GM11168 (cell line): Measurements from ENCODE around the gene AFAP1.

Experiments
- in situ Hi-C: fragments of 300-500 bp; cut with MboI; formaldehyde crosslinking; loops from one replicate; pipeline ENCODE4 v1.12.0; 2022; ENCODE audit warnings: low sequenced_read_pairs; ENCODE audit not compliant: unreplicated experiment

Gene AFAP1

GRCh38 chr4:7766086-7766485 lies 173.6 kb downstream of the AFAP1 start:
- in situ Hi-C loops, result no loop called here

DNA sequence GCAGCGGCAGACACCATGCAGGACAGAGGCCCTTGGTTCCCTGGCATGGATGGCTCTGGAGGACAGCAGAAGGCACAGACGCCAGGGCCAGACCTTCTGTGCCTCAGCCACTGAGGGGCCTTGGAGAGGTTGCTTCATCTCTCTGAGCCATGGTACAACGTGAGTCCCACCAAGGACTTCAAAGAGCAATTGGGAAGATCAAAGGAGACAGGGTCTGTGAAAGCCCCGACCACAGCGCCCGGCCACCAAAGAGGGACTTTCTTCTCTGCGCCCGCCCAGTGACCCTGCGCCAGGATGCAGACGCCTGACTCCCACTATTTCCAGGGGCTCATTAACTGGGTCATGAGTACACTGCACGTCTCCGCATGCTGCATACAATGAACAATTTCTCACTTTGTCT lies 174.0 kb downstream of the AFAP1 start:
- in situ Hi-C loops, result no loop called here

DNA sequence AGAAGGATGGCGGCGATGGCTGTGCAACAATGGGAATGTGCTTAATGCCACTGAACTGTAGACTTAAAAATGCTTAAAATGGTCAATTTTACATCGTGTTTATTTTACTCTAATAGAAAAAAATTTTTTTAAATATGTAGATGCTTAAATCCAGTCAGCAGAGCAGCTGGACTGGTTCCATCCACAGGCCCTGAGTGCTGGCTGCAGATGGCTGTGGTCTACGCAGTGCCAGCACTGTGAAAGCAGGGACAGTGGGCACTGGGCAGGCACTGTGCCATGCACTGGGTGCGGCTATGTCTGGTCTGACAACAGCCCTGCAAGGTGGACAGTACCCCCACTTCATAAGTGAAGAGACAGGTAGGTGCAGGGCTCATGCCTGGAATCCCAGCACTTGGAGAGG lies 175.2 kb downstream of the AFAP1 start:
- in situ Hi-C loops, result no loop called here

- in situ Hi-C loops, result no loop called here
Observed at GRCh38 chr4:7763788-7764187, 175.9 kb downstream of the AFAP1 start.

- in situ Hi-C loops, result no loop called here
Observed at GRCh38 chr4:7763106-7763505, 176.6 kb downstream of the AFAP1 start.

DNA sequence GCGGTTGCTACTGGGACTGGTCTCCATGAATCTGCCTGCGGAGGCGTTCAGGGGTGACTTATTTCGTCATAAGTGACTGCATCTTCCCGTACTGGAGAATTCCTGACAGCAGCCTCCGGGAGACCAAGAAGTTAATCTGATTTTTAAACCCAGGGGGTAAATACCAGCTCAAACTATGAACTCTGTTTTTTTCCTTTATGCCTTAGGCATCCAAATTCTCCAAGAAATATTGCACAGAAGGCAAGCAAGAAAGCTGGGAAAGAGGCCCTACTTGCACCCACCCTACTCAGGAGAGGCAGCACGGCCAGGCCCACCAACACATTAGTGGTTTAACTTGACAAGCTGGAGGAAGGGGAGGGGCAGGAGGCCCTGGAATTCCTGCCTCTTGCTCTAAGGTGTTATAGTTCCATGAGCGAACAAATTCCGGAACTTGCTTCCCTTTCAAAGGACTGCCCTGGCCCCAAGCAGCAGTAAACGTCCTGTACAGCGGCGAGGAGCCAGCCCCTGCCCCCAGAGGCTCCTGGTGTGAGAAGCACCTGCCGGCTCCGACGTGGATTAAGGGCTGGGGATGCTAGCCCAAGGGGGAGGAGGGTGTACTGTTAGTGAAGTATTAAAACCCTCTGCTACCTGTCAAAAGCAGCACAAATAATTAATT lies 177.2 kb downstream of the AFAP1 start:
- in situ Hi-C loops, result no loop called here

GRCh38 chr4:7761720-7762119 lies 177.9 kb downstream of the AFAP1 start:
- in situ Hi-C loops, result no loop called here

DNA sequence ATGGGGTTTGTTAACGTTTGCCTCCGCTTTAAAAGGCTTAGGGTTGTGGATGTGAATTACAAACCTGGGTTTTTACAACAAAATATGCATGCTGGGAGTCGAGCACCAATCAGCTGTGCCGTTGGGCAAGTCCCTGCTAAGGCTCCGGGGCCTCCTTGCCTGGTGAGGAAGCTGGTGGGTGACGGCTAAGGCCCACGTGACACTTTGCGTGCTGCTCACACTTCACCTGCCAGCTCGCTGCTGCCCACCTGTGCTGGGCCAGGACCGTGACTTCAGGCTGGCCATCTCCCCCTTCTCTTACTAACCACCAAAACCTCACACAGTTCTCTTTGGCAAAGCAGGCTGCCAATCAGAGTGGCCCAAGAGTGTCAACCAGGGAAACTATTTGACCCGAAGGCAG lies 178.3 kb downstream of the AFAP1 start:
- in situ Hi-C loops, result no loop called here

DNA sequence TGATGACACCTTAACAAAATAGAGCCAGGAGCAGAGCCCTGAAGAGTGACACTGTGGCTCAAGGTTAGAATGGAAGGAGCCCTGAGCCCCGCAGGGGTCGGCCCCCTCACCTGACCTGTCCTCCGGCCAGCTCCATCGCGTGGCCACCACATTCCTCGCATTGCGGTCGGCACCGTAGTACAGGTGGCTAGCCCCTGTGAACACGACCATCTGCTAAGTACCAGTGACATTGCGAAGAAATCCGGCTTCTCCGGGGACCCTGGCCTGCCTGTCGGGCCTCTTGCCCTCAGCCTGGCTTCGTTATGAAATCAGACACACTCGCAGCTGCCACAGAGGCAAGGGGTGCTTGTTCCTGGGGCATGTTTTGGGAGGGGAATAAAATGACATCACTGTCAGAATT lies 179.0 kb downstream of the AFAP1 start:
- in situ Hi-C loops, result no loop called here

- in situ Hi-C loops, result no loop called here
Observed at GRCh38 chr4:7760228-7760627, 179.4 kb downstream of the AFAP1 start.

GRCh38 chr4:7759635-7760034 lies 180.0 kb downstream of the AFAP1 start:
- in situ Hi-C loops, result no loop called here

GRCh38 chr4:7759216-7759615 lies 180.4 kb downstream of the AFAP1 start:
- in situ Hi-C loops, result no loop called here

- in situ Hi-C loops, result no loop called here
Observed at GRCh38 chr4:7758476-7758875, 181.2 kb downstream of the AFAP1 start.

GRCh38 chr4:7757501-7758471 lies 181.9 kb downstream of the AFAP1 start:
- in situ Hi-C loops, result no loop called here

DNA sequence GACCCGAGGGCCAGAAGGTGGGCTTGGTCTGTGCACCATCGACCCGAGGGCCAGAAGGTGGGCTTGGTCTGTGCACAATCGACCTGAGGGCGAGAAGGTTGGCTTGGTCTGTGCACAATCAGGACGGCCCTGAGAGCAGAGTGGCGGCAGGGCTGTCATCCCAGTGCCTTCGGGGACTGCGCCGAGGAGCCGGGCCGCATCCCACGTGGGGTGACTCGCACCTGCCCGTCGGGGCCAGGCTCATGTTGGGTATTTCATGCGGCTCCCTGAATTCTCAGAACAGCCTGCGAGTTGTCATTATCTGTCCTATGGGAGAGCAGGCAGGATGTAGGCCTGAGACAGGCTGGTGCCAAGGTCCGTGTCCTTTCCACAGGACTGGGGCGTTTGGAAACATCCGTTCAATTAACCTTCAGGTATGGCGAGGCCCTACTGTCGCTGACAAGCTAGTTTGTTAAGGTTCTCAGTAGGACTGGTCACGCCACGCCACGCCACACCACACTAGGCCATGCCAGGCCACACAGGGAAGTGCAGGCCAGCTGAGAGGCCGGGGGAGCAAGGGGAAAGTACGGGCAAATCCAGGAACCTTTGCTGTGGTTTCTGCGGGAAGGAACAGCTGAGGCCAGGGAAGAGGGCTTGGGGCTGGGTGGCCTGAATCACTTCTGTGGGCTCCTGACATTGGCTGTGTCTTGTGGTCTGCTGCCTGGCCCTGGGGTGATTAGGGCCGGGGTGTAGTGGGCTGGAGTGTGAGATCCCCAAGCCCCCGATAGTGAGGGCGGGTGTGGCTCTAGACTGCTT lies 182.9 kb downstream of the AFAP1 start:
- in situ Hi-C loops, result no loop called here

DNA sequence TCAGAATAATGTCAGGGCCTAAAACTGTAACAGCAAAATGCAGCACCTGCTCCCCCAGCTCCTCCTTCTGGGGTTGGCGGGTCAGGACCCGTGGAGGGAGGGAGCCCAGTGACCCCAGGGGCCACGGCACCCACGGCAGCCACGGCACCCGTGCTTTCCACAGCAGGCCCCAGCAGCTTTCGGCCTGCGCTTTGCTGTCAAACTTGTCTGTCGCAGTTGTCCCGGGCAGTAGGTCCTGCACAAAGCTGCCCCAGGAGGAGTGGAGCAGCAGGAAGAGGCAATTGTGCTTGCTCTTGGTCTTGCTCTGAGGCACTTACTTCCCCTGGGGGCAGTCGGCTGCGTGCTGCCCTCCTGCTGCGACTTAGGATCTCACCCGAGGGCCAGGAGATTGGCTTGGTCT lies 183.6 kb downstream of the AFAP1 start:
- in situ Hi-C loops, result no loop called here

GRCh38 chr4:7755561-7755960 lies 184.1 kb downstream of the AFAP1 start:
- in situ Hi-C loops, result no loop called here

GRCh38 chr4:7754565-7755262 lies 184.9 kb downstream of the AFAP1 start:
- in situ Hi-C loops, result no loop called here

DNA sequence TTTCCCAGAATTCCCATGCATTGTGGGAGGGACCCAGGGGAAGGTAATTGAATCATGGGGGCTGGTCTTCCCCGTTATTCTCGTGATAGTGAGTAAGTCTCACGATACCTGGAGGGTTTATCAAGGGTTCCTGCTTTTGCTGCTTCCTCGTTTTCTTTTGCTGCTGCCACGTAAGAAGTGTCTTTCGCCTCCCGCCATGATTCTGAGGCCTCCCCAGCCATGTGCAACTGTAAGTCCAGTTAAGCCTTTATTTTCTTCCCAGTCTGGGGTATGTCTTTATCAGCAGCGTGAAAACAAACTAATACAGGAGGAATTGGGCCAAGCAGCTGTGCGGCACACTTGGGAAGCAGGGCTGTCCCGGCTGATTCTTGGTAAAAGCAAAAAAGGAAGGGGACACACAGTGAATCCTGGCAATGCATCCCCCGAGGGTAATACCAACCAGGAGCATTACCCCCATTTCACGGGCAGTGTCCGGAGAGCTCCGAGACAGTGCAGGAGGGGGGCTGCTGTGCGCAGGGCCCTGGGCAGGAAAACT lies 185.7 kb downstream of the AFAP1 start:
- in situ Hi-C loops, result no loop called here

DNA sequence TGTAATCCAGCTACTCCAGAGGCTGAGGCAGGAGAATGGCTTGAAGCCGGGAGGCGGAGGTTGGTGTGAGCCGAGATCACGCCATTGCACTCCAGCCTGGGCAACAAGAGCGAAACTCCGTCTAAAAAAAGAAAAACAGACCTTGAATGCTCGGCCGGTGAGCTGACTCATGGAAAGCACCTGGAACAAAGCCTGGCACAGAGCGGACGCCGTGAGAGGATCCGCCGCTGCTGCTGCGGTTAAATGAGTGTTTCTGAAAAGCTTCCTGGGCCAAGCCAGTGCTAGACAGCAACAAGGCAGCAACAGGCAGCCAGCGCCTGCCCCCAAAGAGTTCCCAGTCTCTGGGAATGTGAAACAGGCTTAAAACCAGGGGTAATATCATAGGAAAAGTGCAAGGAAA lies 186.4 kb downstream of the AFAP1 start:
- in situ Hi-C loops, result no loop called here
